Liver (tissue), 3 donors: ENCODE data around the gene NBAS.

Experiments used
- EGR1 ChIP-seq, 2 donors: IDR thresholded peaks; 2 replicates each; pipeline ENCODE4 v1.6.1; 2016 to 2018; ENCODE audit warnings: antibody characterized with exemption in 2 of 2, low read depth in 2 of 2
- FOXA1 ChIP-seq: IDR thresholded peaks from 2 replicates; pipeline ENCODE4 v1.6.1; 2016; ENCODE audit warnings: antibody characterized with exemption
- HNF4A ChIP-seq, 2 donors: conservative IDR thresholded peaks; 2 replicates each; pipeline ENCODE4 v1.6.1; 2016; ENCODE audit warnings: antibody characterized with exemption in 2 of 2, mild to moderate bottlenecking in 2 of 2
- HNF4G ChIP-seq: IDR thresholded peaks from 2 replicates; pipeline ENCODE4 v1.6.1; 2016; ENCODE audit warnings: antibody characterized with exemption
- JUND ChIP-seq, 2 donors: IDR thresholded peaks; 2 replicates each; pipeline ENCODE4 v1.6.1; 2016; ENCODE audit warnings: antibody characterized with exemption in 2 of 2
- RAD21 ChIP-seq, 2 donors: IDR thresholded peaks; 2 replicates each; pipeline ENCODE4 v1.6.1; 2016; ENCODE audit warnings: antibody characterized with exemption in 2 of 2, mild to moderate bottlenecking in 2 of 2
- TAF1 ChIP-seq: conservative IDR thresholded peaks from 2 replicates; pipeline ENCODE4 v1.6.1; 2016; ENCODE audit warnings: antibody characterized with exemption, mild to moderate bottlenecking
- YY1 ChIP-seq: IDR thresholded peaks from 2 replicates; pipeline ENCODE4 v1.6.1; 2016; ENCODE audit warnings: antibody characterized with exemption, mild to moderate bottlenecking
- TF ChIP-seq, protein P1 (sequence below): fragments of 150-350 bp; IDR thresholded peaks from 2 replicates; pipeline ENCODE4 v1.5.1; 2017; ENCODE audit warnings: improper control_type of control experiment, low read depth, low read length; ENCODE audit not compliant: missing input control
- TF ChIP-seq, protein P2 (sequence below): IDR thresholded peaks from 2 replicates; pipeline ENCODE4 v1.6.1; 2016; ENCODE audit warnings: antibody characterized with exemption
- TF ChIP-seq, protein P3 (sequence below): IDR thresholded peaks from 2 replicates; pipeline ENCODE4 v1.6.1; 2016; ENCODE audit warnings: antibody characterized with exemption, mild to moderate bottlenecking
- donor health status: healthy.
- donor health status: healthy.

DNA sequence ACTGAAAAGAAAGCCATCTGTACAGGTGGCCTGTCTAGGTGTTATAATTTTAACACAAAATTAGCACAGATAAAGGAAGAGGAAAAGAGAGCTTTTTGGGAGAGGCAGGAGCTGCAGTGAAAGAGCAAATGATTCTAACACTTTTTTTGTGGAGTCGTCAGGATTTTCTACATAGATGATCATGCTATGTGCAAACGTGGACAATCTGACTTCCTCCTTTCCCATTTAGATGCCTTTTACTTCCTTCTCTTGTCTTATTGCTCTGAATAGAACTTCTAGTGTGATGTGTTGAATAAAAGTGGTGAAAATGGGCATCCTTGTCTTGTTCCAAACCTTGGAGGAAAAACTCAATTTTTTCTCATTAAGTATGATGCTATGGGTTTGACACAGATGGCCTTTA lies 334.5 kb downstream of the NBAS start:
- no peak for TF ChIP-seq HNF4G
- TF ChIP-seq, protein P1, sequence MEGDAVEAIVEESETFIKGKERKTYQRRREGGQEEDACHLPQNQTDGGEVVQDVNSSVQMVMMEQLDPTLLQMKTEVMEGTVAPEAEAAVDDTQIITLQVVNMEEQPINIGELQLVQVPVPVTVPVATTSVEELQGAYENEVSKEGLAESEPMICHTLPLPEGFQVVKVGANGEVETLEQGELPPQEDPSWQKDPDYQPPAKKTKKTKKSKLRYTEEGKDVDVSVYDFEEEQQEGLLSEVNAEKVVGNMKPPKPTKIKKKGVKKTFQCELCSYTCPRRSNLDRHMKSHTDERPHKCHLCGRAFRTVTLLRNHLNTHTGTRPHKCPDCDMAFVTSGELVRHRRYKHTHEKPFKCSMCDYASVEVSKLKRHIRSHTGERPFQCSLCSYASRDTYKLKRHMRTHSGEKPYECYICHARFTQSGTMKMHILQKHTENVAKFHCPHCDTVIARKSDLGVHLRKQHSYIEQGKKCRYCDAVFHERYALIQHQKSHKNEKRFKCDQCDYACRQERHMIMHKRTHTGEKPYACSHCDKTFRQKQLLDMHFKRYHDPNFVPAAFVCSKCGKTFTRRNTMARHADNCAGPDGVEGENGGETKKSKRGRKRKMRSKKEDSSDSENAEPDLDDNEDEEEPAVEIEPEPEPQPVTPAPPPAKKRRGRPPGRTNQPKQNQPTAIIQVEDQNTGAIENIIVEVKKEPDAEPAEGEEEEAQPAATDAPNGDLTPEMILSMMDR: no peak
- TF ChIP-seq TAF1: no peak
- TF ChIP-seq RAD21 (IDR thresholded peaks at IDR 0.05): no peak
- TF ChIP-seq, protein P2, sequence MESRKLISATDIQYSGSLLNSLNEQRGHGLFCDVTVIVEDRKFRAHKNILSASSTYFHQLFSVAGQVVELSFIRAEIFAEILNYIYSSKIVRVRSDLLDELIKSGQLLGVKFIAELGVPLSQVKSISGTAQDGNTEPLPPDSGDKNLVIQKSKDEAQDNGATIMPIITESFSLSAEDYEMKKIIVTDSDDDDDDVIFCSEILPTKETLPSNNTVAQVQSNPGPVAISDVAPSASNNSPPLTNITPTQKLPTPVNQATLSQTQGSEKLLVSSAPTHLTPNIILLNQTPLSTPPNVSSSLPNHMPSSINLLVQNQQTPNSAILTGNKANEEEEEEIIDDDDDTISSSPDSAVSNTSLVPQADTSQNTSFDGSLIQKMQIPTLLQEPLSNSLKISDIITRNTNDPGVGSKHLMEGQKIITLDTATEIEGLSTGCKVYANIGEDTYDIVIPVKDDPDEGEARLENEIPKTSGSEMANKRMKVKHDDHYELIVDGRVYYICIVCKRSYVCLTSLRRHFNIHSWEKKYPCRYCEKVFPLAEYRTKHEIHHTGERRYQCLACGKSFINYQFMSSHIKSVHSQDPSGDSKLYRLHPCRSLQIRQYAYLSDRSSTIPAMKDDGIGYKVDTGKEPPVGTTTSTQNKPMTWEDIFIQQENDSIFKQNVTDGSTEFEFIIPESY: no peak
- TF ChIP-seq, protein P3, sequence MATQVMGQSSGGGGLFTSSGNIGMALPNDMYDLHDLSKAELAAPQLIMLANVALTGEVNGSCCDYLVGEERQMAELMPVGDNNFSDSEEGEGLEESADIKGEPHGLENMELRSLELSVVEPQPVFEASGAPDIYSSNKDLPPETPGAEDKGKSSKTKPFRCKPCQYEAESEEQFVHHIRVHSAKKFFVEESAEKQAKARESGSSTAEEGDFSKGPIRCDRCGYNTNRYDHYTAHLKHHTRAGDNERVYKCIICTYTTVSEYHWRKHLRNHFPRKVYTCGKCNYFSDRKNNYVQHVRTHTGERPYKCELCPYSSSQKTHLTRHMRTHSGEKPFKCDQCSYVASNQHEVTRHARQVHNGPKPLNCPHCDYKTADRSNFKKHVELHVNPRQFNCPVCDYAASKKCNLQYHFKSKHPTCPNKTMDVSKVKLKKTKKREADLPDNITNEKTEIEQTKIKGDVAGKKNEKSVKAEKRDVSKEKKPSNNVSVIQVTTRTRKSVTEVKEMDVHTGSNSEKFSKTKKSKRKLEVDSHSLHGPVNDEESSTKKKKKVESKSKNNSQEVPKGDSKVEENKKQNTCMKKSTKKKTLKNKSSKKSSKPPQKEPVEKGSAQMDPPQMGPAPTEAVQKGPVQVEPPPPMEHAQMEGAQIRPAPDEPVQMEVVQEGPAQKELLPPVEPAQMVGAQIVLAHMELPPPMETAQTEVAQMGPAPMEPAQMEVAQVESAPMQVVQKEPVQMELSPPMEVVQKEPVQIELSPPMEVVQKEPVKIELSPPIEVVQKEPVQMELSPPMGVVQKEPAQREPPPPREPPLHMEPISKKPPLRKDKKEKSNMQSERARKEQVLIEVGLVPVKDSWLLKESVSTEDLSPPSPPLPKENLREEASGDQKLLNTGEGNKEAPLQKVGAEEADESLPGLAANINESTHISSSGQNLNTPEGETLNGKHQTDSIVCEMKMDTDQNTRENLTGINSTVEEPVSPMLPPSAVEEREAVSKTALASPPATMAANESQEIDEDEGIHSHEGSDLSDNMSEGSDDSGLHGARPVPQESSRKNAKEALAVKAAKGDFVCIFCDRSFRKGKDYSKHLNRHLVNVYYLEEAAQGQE: no peak
- no peak for TF ChIP-seq EGR1 (IDR thresholded peaks at IDR 0.05; ENCODE audit: low read depth in 2 of 2)
- no peak for TF ChIP-seq HNF4A (conservative IDR thresholded peaks at IDR 0.05)
- no peak for TF ChIP-seq FOXA1
- no peak for TF ChIP-seq JUND (IDR thresholded peaks at IDR 0.05)
- no peak for TF ChIP-seq YY1
